Raji (cell line): ENCODE measurements around the gene PRSS50.

Experiments used
- POLR2A ChIP-seq: IDR thresholded peaks from 2 replicates; pipeline ENCODE4 v1.6.1; 2011; ENCODE audit warnings: low read depth, low read length, control low read depth; ENCODE audit not compliant: insufficient read depth

Gene PRSS50

DNA sequence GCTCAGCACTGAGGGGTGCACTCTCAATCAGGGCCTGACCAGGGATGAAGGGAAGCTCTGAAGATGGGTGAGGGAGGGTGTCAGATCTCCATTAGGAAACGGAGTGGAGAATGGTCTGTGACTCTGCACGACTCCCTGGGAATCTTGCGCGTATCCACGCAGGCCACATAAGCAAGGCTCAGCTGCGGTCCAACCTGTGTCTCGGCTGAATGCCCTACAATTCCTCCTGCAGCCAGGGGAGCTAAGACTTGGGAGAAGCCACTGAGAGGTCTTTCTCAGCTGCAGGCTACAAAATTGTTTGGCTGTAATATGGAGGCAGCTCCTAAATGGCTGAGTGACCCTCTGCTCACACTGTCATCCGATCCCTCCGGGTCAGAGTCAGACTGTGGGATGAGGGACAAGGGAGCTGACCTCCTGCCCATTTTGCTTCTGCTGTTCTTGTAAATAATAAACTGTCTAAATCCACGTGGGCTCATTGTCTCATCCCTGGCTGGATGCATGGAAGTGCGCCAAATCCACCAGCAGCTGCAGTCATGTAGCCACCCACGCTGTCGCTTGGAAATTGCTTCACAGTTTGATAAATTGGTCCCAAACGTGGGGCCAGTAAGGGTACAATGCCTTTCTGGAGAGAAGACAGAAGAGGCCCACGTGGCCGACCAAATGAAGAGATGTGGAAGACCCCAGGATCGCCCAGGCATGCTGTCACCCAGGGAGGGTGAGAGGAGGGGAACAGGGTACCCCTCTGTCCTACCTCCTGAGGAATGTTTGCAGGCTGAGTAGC is 54.7 kb downstream of the PRSS50 start:
- TF ChIP-seq POLR2A = no peak
